ENCODE measurements around the gene SIRT7.
"Not testable (repeated sequence)": the region's sequence is repeated elsewhere in the genome, so short reads cannot be mapped to it uniquely, and the experiment has no call there.

Gene SIRT7

DNA sequence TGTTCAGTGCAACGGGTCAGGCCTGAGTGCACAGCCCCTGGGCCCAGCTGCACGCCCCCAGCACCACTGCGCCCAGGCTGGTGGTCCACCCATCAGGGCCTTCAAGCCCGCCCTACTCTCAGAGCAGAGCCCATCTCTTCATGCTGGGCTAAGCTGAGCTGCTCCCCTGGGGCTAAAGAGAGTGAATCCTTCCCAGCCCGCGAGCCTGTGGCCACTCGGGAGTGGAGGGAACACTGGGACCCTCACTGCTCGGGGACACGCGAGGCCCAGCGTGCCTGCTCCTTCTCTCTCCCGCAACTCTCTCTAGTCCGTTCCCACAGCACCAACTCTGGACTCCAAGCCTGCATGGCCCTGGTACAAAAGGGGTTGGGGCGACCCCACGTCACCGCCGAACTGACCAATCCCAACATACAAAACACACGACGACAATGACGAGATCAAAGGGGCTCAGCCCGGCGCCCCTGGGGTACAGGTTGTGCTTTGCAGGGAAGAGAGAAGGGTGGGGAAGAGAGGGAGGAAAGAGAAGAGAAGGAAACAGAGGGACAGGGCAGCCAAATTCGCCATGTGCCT is 4.1 kb upstream of the SIRT7 start:
- peaks cover 53% of the 10 kb centered on the region for H3K4me1 Mint-ChIP-seq
- no peak overlapping the region for H3K4me3 Mint-ChIP-seq
- no peaks in the 10 kb centered on the region for H3K9me3 Mint-ChIP-seq
- H3K36me3 Mint-ChIP-seq, result peaks cover 19% of the 10 kb centered on the region
- H3K27ac Mint-ChIP-seq, result no peak overlapping the region
- ATAC-seq, result no peak
- H3K27me3 Mint-ChIP-seq, result no peaks in the 10 kb centered on the region

DNA sequence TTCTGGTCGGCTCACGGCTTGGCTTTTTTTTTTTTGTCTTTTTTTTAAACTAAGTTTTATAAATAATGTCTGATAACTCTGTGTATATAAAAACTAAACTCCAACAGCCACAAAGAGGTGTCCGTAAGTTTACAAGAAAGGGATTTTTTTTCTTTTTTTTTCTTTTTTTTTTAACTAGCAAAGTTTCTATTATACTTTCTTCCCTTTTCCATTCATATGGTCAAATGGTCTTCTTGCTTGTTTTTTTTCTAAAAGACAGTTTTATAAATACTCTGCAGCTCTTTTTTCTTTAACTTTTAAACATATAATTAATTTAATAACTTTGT is 3.5 kb upstream of the SIRT7 start:
- Mint-ChIP-seq H3K4me1 (peaks cover 55% of the 10 kb centered on the region), H3K36me3 (peaks cover 19% of the 10 kb centered on the region), H3K9me3 (no peaks in the 10 kb centered on the region), H3K27ac (no peak overlapping the region), H3K27me3 (no peaks in the 10 kb centered on the region), H3K4me3 (no peak overlapping the region)
- no peak for ATAC-seq

GRCh38 chr17:81920612-81921536 is 2.9 kb upstream of the SIRT7 start:
- H3K4me3 Mint-ChIP-seq, result no peak overlapping the region
- no peak for ATAC-seq
- peaks cover 55% of the 10 kb centered on the region for H3K4me1 Mint-ChIP-seq
- no peaks in the 10 kb centered on the region for H3K9me3 Mint-ChIP-seq
- H3K27ac Mint-ChIP-seq, result no peak overlapping the region
- H3K36me3 Mint-ChIP-seq, result peaks cover 23% of the 10 kb centered on the region
- no peaks in the 10 kb centered on the region for H3K27me3 Mint-ChIP-seq

DNA sequence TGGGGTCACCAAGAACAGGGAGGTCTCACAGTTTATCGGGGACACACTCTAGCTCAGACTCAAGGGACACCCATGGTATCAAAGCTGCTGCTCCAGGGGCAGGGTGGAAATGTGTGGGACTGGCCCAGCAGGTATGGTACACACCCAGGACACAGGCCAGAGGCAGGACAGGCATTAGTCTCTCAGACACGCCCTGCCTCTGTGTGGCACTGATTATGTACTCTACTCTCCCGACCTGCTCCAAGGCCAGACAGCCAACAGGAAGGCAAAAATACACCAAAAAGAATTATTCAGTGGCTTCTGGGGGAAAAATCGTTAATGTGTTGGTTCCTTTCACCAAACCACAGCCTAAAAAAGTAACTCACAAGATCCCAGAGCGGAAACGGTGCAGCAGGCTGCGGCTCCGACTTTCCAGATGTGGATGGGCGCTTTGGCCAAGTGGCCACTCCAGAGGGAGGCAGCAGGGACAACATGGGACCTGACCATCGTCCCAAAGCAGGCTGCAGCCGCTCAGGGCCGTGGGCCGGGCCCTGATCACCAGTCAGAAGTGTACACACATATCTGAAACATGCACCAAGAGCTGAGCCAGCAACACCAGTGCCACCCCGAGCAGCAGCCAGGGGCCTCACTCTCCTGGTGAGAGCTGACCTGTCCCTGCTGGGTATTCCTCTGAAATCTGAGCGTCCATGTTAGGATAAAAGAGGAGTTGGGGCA is 1.0 kb upstream of the SIRT7 start:
- Mint-ChIP-seq H3K4me1 (peaks cover 54% of the 10 kb centered on the region), H3K36me3 (peaks cover 36% of the 10 kb centered on the region), H3K4me3 (no peak overlapping the region), H3K27me3 (no peaks in the 10 kb centered on the region), H3K9me3 (no peaks in the 10 kb centered on the region), H3K27ac (peak overlapping the region; percentile 79)
- no peak for ATAC-seq

GRCh38 chr17:81918333-81918669 is 325 bp upstream of the SIRT7 start:
- Mint-ChIP-seq H3K4me3 (peak overlapping the region; percentile 86), H3K36me3 (peaks cover 41% of the 10 kb centered on the region), H3K27ac (peak overlapping the region; percentile 79), H3K4me1 (peaks cover 49% of the 10 kb centered on the region)
- H3K27me3 Mint-ChIP-seq, H3K9me3 Mint-ChIP-seq: not testable (repeated sequence)
- ATAC-seq, result peak; percentile 39

- peak overlapping the region; percentile 79 for H3K27ac Mint-ChIP-seq
- H3K27me3 Mint-ChIP-seq, result no peaks in the 10 kb centered on the region
- ATAC-seq, result no peak
- peaks cover 49% of the 10 kb centered on the region for H3K4me1 Mint-ChIP-seq
- peaks cover 45% of the 10 kb centered on the region for H3K36me3 Mint-ChIP-seq
- no peaks in the 10 kb centered on the region for H3K9me3 Mint-ChIP-seq
- H3K4me3 Mint-ChIP-seq, result peak overlapping the region; percentile 86
These were observed 1.6 kb downstream of the SIRT7 start for GRCh38 chr17:81916234-81917001.

DNA sequence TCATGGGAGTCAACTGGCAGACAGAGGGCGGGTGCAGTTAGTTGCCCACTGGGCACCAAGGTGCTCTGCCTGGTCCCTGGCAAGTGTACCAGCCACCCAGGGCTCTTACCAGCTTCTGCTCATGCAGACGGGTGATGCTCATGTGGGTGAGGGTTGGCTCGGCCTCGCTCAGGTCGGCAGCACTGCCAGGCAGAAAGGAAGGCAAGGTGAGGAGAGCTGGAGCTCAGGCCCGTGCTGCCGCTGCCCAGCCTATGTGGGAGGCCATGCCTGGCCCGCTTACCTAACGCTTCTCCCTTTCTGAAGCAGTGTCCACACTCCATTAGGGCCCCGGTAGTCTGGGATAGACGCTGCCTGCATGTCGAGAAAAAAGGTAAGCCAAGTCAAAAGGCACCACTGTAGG is 2.6 kb downstream of the SIRT7 start:
- no peak overlapping the region for H3K27ac Mint-ChIP-seq
- no peaks in the 10 kb centered on the region for H3K9me3 Mint-ChIP-seq
- no peak overlapping the region for H3K4me3 Mint-ChIP-seq
- H3K4me1 Mint-ChIP-seq, result peaks cover 51% of the 10 kb centered on the region
- H3K27me3 Mint-ChIP-seq, result no peaks in the 10 kb centered on the region
- peaks cover 45% of the 10 kb centered on the region for H3K36me3 Mint-ChIP-seq
- ATAC-seq, result no peak

- Mint-ChIP-seq H3K27ac (no peak overlapping the region), H3K27me3 (no peaks in the 10 kb centered on the region), H3K4me3 (no peak overlapping the region), H3K9me3 (no peaks in the 10 kb centered on the region), H3K4me1 (peaks cover 61% of the 10 kb centered on the region), H3K36me3 (peaks cover 44% of the 10 kb centered on the region)
- no peak for ATAC-seq
These were observed 3.7 kb downstream of the SIRT7 start for GRCh38 chr17:81914103-81914850.

DNA sequence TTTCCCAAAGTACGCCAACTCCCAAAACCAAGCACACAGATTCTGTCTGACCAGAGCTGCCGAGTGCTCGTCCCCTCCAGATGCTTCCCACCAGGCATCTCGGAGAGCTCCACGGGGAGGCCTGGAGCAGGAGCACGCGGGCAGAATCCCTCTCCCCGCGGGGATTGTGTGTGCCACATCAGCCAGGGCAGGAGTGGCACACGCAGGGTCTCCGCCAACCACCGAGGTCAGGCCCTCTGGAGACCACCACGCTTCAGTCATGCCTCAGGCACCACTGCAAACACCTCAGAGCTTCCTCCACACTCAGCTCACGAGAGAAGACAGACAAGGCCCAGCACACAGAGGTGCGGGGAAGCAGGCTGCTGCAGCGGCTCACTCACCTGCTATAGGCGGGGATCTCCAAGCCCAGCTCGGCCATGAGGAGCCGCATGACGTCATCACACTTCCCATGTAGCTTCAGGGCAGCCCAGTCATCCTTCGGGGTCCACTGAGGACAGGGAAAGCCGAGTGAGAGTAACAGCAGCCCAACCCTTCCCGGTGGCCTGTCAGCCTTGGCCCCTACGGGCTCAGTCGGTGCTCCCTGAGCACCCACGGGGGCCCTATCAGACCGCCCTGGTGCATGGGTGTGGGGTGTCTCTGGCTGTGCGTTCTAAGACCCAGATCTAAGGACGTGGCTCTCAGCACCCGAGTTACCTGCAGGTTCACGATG is 4.4 kb downstream of the SIRT7 start:
- no peak overlapping the region for H3K4me3 Mint-ChIP-seq
- peaks cover 56% of the 10 kb centered on the region for H3K4me1 Mint-ChIP-seq
- peaks cover 47% of the 10 kb centered on the region for H3K36me3 Mint-ChIP-seq
- ATAC-seq, result no peak
- no peak overlapping the region for H3K27ac Mint-ChIP-seq
- H3K9me3 Mint-ChIP-seq, result no peaks in the 10 kb centered on the region
- no peaks in the 10 kb centered on the region for H3K27me3 Mint-ChIP-seq

GRCh38 chr17:81912441-81913309 is 5.3 kb downstream of the SIRT7 start:
- Mint-ChIP-seq H3K27ac (no peak overlapping the region), H3K4me3 (peak overlapping the region; percentile 48), H3K36me3 (peaks cover 54% of the 10 kb centered on the region), H3K9me3 (no peaks in the 10 kb centered on the region), H3K4me1 (peaks cover 47% of the 10 kb centered on the region), H3K27me3 (no peaks in the 10 kb centered on the region)
- no peak for ATAC-seq

DNA sequence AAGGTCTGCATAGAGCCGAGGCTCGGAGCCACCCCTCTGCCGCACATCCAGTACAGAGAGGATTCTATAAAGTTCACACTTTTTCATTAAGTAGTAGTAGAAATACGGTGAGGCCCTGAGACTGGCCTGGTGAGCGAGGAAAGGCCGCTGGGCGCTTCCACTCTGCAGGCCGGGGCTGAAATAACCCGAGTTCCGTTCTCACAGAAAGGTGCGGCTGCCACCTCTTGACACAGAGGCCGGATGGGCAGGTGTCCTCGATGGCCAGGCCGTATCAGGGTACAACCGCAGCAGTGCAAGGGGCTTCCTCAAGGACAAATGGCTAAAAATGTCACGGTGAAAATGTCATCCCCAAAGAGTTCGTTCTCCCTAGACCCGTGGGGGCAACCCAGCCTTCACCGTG is 6.0 kb downstream of the SIRT7 start:
- H3K4me1 Mint-ChIP-seq, result peaks cover 41% of the 10 kb centered on the region
- ATAC-seq, result no peak
- H3K27ac Mint-ChIP-seq, result peak overlapping the region; percentile 35
- peak overlapping the region; percentile 73 for H3K4me3 Mint-ChIP-seq
- H3K27me3 Mint-ChIP-seq, result no peaks in the 10 kb centered on the region
- H3K36me3 Mint-ChIP-seq, result peaks cover 56% of the 10 kb centered on the region
- no peaks in the 10 kb centered on the region for H3K9me3 Mint-ChIP-seq

GRCh38 chr17:81911277-81911961 is 6.6 kb downstream of the SIRT7 start, which contains the start of gene PCYT2:
Gene PCYT2 (minus strand): TSS chr17:81911399. CDS start chr17:81911355, 44 bp downstream.
- H3K4me1 Mint-ChIP-seq, result peaks cover 36% of the 10 kb centered on the region
- peak; percentile 97 for ATAC-seq
- no peaks in the 10 kb centered on the region for H3K27me3 Mint-ChIP-seq
- peak within 1 kb of the TSS; percentile 77 for H3K4me3 Mint-ChIP-seq
- H3K9me3 Mint-ChIP-seq, result no peaks in the 10 kb centered on the region
- H3K36me3 Mint-ChIP-seq, result peaks cover 61% of the 10 kb centered on the region
- peak within 1 kb of the TSS; percentile 35 for H3K27ac Mint-ChIP-seq

DNA sequence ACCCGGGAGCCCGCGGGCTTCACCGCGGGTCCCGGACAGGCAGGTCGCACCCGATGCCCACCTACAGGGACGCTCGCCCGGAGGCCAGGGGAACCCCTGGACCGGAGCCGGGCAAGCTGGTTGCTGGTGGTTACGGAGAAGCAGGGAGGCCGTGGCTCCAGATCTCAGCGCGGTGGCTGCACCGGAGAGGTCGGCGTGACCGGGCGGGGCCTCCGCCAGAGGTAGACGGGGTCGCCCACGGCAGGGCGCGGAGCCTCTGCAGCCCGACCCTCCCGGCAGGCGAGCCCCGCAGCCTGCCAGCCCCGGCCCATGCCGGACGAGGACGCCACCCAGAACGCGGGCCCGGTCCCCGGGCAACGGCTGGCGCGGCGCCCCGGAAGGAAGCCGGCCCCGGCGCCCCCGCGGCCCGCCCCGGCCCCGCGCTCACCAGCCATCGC is 7.1 kb downstream of the SIRT7 start:
- no peak overlapping the region for H3K27ac Mint-ChIP-seq
- peaks cover 57% of the 10 kb centered on the region for H3K36me3 Mint-ChIP-seq
- no peaks in the 10 kb centered on the region for H3K9me3 Mint-ChIP-seq
- H3K27me3 Mint-ChIP-seq, result no peaks in the 10 kb centered on the region
- peak; percentile 63 for ATAC-seq
- peak overlapping the region; percentile 77 for H3K4me3 Mint-ChIP-seq
- peaks cover 30% of the 10 kb centered on the region for H3K4me1 Mint-ChIP-seq

Data from stimulated activated memory B cell treated with anti-CD40 and anti-IgM and Interleukin-4, amounts not matched to agents 10 μg/mL and 1 μg/mL and 100 μg/mL, for 72 hours (primary cell).